Fibroblast of lung (primary cell): Measurements from ENCODE around the gene LYL1.

Experiments
- CTCF ChIP-seq, 2 donors: IDR thresholded peaks in 1 of 2; conservative IDR thresholded peaks in 1 of 2; 1 replicate in 1 of 2; 2 replicates in 1 of 2; pipeline ENCODE4 v1.5.1; 2011 to 2012; ENCODE audit warnings: low read length in 2 of 2, control low read depth in 1 of 2, inconsistent platforms in 1 of 2, low read depth in 1 of 2, mild to moderate bottlenecking in 1 of 2
- EZH2 ChIP-seq: IDR thresholded peaks from 2 replicates; pipeline ENCODE4 v1.5.1; 2012; ENCODE audit warnings: low read length, control low read depth, mild to moderate bottlenecking; ENCODE audit errors: missing control alignments

DNA sequence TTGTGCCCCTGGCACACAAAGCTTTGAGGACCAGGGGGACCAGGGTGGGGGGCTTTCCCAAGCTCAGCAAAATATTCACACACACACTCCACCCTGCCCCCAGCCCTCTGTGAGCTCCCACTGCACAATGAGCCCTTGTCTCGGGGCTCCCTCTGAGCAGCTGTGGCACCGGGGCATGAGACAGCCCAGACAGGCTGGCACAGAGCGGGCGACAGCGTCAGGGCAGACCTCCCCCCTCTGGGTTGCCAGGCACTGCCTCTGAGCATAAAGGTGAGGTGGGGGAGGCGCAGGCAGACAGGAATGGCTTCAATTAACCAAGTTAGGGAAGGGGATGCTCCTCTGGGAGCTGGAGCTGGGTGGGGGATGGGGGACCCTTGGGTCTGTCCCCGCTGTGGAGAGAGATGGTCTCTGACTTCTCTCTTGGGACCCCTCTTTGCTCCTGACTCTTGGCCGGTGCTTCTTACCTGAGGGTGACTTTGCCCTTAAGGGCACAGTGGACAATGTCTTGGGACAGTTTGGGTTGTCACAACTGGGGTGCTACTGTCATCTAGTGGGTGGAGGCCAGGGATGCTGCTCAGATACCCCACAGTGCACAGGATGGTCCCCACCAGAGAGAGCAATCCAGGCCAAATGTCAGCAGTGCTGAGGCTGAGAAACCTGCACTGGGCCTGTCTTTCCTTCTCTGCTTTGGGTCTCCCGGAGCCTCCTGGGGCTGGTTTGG lies 30.3 kb downstream of the LYL1 start:
- no peak for TF ChIP-seq CTCF (conservative IDR thresholded peaks at IDR 0.05 in 1 of 2, IDR thresholded peaks at IDR 0.05 in 1 of 2; ENCODE audit: low read depth in 1 of 2, low read length in 2 of 2)
- TF ChIP-seq EZH2 = no peak
